H1 (cell line): ENCODE results near the gene FBXO2. TPM values are rescaled to one million over a fixed set of nuclear protein-coding genes. Genes with fewer than 3 reads are reported as not detected.

Experiments
- CTCF ChIA-PET: fragments of 300-600 bp; sonication (Branson Sonifier 250); formaldehyde crosslinking; loops from one replicate; lab custom pipeline; 2021; ENCODE audit not compliant: partially characterized antibody; lab: Charles Lee
- POLR2A ChIA-PET: fragments of 300-600 bp; sonication (Branson Sonifier 250); formaldehyde crosslinking; loops from one replicate; lab custom pipeline; 2021; ENCODE audit warnings: inconsistent platforms; ENCODE audit not compliant: partially characterized antibody; lab: Charles Lee
- DNase-seq, 2 experiments: peaks; one replicate each; pipeline versions ENCODE4 v3.0.0 to v3.0.0-alpha.2; 2010 to 2022; ENCODE audit warnings: low spot score in 2 of 2, low read depth in 1 of 2, mixed read lengths in 1 of 2
- FAIRE-seq: peaks from 2 replicates; lab custom pipeline; 2011; peaks lifted over from hg19 to GRCh38; lab: Jason Lieb, UNC
- H2AFZ ChIP-seq: 2 replicates; pipeline ENCODE4 v1.8.1; 2012; ENCODE audit warnings: low read length, inconsistent platforms
- H2AK5ac ChIP-seq: 2 replicates; pipeline ENCODE4 v1.6.1; 2013; ENCODE audit warnings: low read depth, low read length
- H2BK120ac ChIP-seq: replicated peaks from 2 replicates; pipeline ENCODE3; 2013; ENCODE audit warnings: low read depth, low read length, inconsistent platforms
- H2BK12ac ChIP-seq: 2 replicates; pipeline ENCODE4 v1.6.1; 2013; ENCODE audit warnings: low read depth, low read length
- H2BK15ac ChIP-seq: 2 replicates; pipeline ENCODE4 v1.6.1; 2013; ENCODE audit warnings: low read length
- H2BK20ac ChIP-seq: 2 replicates; pipeline ENCODE4 v1.6.1; 2013; ENCODE audit warnings: low read length
- H2BK5ac ChIP-seq: 2 replicates; pipeline ENCODE4 v1.6.1; 2013; ENCODE audit warnings: low read depth, low read length
- H3K14ac ChIP-seq: 2 replicates; pipeline ENCODE4 v1.6.1; 2013; ENCODE audit warnings: inconsistent platforms; ENCODE audit not compliant: insufficient read length
- H3K18ac ChIP-seq: 2 replicates; pipeline ENCODE4 v1.6.1; 2013; ENCODE audit warnings: low read length; ENCODE audit errors: extremely low read depth
- H3K23ac ChIP-seq: 2 replicates; pipeline ENCODE4 v1.6.1; 2013; ENCODE audit warnings: inconsistent platforms; ENCODE audit not compliant: insufficient read length
- H3K23me2 ChIP-seq: 2 replicates; pipeline ENCODE4 v1.6.1; 2013; ENCODE audit warnings: low read depth, low read length
- H3K27ac ChIP-seq: 2 replicates; pipeline ENCODE4 v1.6.1; 2011; ENCODE audit warnings: low read depth, low read length, inconsistent platforms
- H3K27me3 ChIP-seq, 4 experiments: replicated peaks in 1 of 4; 1 replicate in 1 of 4; 2 replicates in 3 of 4; pipeline versions ENCODE4 v1.6.1 to v1.8.1; 2011 to 2013; ENCODE audit warnings: low read length in 3 of 4, mild to moderate bottlenecking in 3 of 4, inconsistent platforms in 2 of 4, mixed read lengths in 2 of 4, moderate library complexity in 1 of 4; ENCODE audit not compliant: control insufficient read depth in 3 of 4, insufficient read depth in 3 of 4; ENCODE audit errors: extremely low read depth in 1 of 4
- H3K36me3 ChIP-seq, 4 experiments: 2 replicates each; pipeline versions ENCODE4 v1.6.1 to v1.8.1; 2011 to 2013; ENCODE audit warnings: mild to moderate bottlenecking in 4 of 4, low read length in 3 of 4, moderate library complexity in 2 of 4, control low read depth in 1 of 4, inconsistent platforms in 1 of 4; ENCODE audit not compliant: insufficient read depth in 4 of 4, control insufficient read depth in 2 of 4
- H3K4ac ChIP-seq: replicated peaks from 2 replicates; pipeline ENCODE3; 2013; ENCODE audit warnings: low read length, low read depth, mixed read lengths, inconsistent platforms; ENCODE audit not compliant: insufficient read length
- H3K4me1 ChIP-seq, 4 experiments: replicated peaks in 1 of 4; 1 replicate in 1 of 4; 2 replicates in 3 of 4; pipeline versions ENCODE4 v1.6.1 to v1.8.1; 2011 to 2013; ENCODE audit warnings: low read length in 3 of 4, inconsistent platforms in 2 of 4, mixed read lengths in 1 of 4; ENCODE audit not compliant: insufficient read depth in 4 of 4, control insufficient read depth in 3 of 4
- H3K4me2 ChIP-seq, 2 experiments: 2 replicates each; pipeline versions ENCODE4 v1.6.1 to v1.8.1; 2011 to 2013; ENCODE audit warnings: low read depth in 2 of 2, low read length in 2 of 2, control low read depth in 1 of 2, inconsistent platforms in 1 of 2, mild to moderate bottlenecking in 1 of 2; ENCODE audit not compliant: insufficient read depth in 1 of 2
- H3K4me3 ChIP-seq, 4 experiments: fragments of 200-600, 300-600 bp in 1 of 4; sonication (generic), shearing (Covaris generic), sonication (Bioruptor Twin) in 1 of 4; 2 replicates each; pipeline versions ENCODE4 v1.5.1 to v1.8.1; 2011 to 2016; ENCODE audit warnings: low read length in 4 of 4, low read depth in 3 of 4, control low read depth in 2 of 4, inconsistent platforms in 2 of 4, mild to moderate bottlenecking in 2 of 4, mixed read lengths in 1 of 4, moderate library complexity in 1 of 4; ENCODE audit not compliant: insufficient read depth in 2 of 4; ENCODE audit errors: extremely low read depth in 1 of 4
- H3K56ac ChIP-seq: replicated peaks from 2 replicates; pipeline ENCODE3; 2013; ENCODE audit warnings: low read depth, mild to moderate bottlenecking, mixed read lengths, low read length, inconsistent platforms; ENCODE audit not compliant: insufficient read length
- H3K79me1 ChIP-seq: 2 replicates; pipeline ENCODE4 v1.6.1; 2013; ENCODE audit warnings: low read depth, low read length, control low read depth
- H3K79me2 ChIP-seq, 2 experiments: 2 replicates each; pipeline versions ENCODE4 v1.6.1 to v1.8.1; 2012 to 2013; ENCODE audit warnings: low read length in 2 of 2, mild to moderate bottlenecking in 2 of 2, inconsistent platforms in 1 of 2; ENCODE audit not compliant: insufficient read depth in 2 of 2, control insufficient read depth in 1 of 2
- H3K9ac ChIP-seq, 4 experiments: replicated peaks in 1 of 4; 1 replicate in 1 of 4; 2 replicates in 3 of 4; pipeline versions ENCODE4 v1.6.1 to v1.8.1; 2011 to 2013; ENCODE audit warnings: low read depth in 3 of 4, low read length in 3 of 4, control low read depth in 2 of 4, mild to moderate bottlenecking in 2 of 4, moderate library complexity in 2 of 4, inconsistent platforms in 1 of 4; ENCODE audit errors: extremely low read depth in 1 of 4
- H3K9me3 ChIP-seq, 2 experiments: 2 replicates each; pipeline versions ENCODE4 v1.6.1 to v1.8.1; 2012 to 2013; ENCODE audit warnings: mild to moderate bottlenecking in 2 of 2, moderate library complexity in 2 of 2, control low read depth in 1 of 2, inconsistent platforms in 1 of 2, low read depth in 1 of 2, low read length in 1 of 2, mixed read lengths in 1 of 2; ENCODE audit not compliant: insufficient read depth in 2 of 2
- H4K20me1 ChIP-seq, 2 experiments: replicated peaks in 1 of 2; 2 replicates each; pipeline versions ENCODE3 to v1.8.1; 2011 to 2013; ENCODE audit warnings: inconsistent platforms in 2 of 2, low read length in 2 of 2, mild to moderate bottlenecking in 1 of 2; ENCODE audit not compliant: insufficient read depth in 2 of 2, control insufficient read depth in 1 of 2
- H4K5ac ChIP-seq: 2 replicates; pipeline ENCODE4 v1.6.1; 2013; ENCODE audit warnings: low read length, low read depth, mixed read lengths, inconsistent platforms; ENCODE audit not compliant: insufficient read length
- H4K8ac ChIP-seq: 2 replicates; pipeline ENCODE4 v1.8.0; 2013; ENCODE audit warnings: mild to moderate bottlenecking, moderate library complexity, low read length, inconsistent platforms; ENCODE audit not compliant: insufficient read depth; ENCODE audit errors: extremely low read depth
- H4K91ac ChIP-seq: replicated peaks from 2 replicates; pipeline ENCODE3; 2013; ENCODE audit warnings: low read length, mixed read lengths, inconsistent platforms; ENCODE audit not compliant: insufficient read length
- ASH2L ChIP-seq: fragments of 200-600, 300-600 bp; sonication (generic); IDR thresholded peaks from one replicate; pipeline ENCODE4 v1.7.1; 2017; ENCODE audit warnings: low read length
- ATF3 ChIP-seq: IDR thresholded peaks from 2 replicates; pipeline ENCODE4 v1.6.1; 2011; ENCODE audit warnings: low read depth, mild to moderate bottlenecking, low read length; ENCODE audit not compliant: insufficient read depth
- EGR1 ChIP-seq: IDR thresholded peaks from 2 replicates; pipeline ENCODE4 v1.6.1; 2011; ENCODE audit warnings: low read depth, low read length, borderline replicate concordance
- HDAC2 ChIP-seq, 2 experiments: fragments of 300-600 bp in 1 of 2; sonication (generic) in 1 of 2; IDR thresholded peaks; 2 replicates each; pipeline ENCODE4 v1.6.1; 2011 to 2012; ENCODE audit warnings: low read depth in 2 of 2, low read length in 2 of 2, mild to moderate bottlenecking in 2 of 2, moderate library complexity in 2 of 2, borderline replicate concordance in 1 of 2, inconsistent platforms in 1 of 2
- HDAC6 ChIP-seq: IDR thresholded peaks from one replicate; pipeline ENCODE4 v1.7.1; 2012; ENCODE audit warnings: low read depth, mild to moderate bottlenecking, inconsistent platforms, low read length, moderate library complexity
- JUN ChIP-seq: IDR thresholded peaks from 2 replicates; pipeline ENCODE4 v1.6.1; 2011; ENCODE audit warnings: low read depth, mild to moderate bottlenecking, improper control_type of control experiment, low read length
- POU5F1 ChIP-seq: IDR thresholded peaks from 2 replicates; pipeline ENCODE4 v1.6.1; 2011; ENCODE audit warnings: low read depth, mild to moderate bottlenecking, low read length, moderate library complexity
- RBBP5 ChIP-seq: IDR thresholded peaks from 2 replicates; pipeline ENCODE4 v1.7.1; 2012; ENCODE audit warnings: low read depth, mild to moderate bottlenecking, inconsistent platforms, low read length, moderate library complexity, borderline replicate concordance
- RFX5 ChIP-seq: IDR thresholded peaks from 2 replicates; pipeline ENCODE4 v1.6.1; 2011; ENCODE audit warnings: low read depth, low read length, improper control_type of control experiment, borderline replicate concordance
- SRF ChIP-seq: IDR thresholded peaks from 2 replicates; pipeline ENCODE4 v1.6.1; 2011; ENCODE audit warnings: mild to moderate bottlenecking, low read depth, low read length, moderate library complexity
- ZNF274 ChIP-seq: IDR thresholded peaks from 2 replicates; pipeline ENCODE4 v1.7.0; 2012; ENCODE audit warnings: low read length, borderline replicate concordance; ENCODE audit errors: extremely low read depth
- WGBS, 2 experiments: shearing (Covaris generic) in 1 of 2; methylation state at CpG; one replicate each; pipeline versions ENCODE4 v1.1.6 to v1.1.7; 2013 to 2015; ENCODE audit warnings: low lambda C conversion rate in 2 of 2, mixed read lengths in 2 of 2, inconsistent platforms in 1 of 2, low coverage in 1 of 2, missing lambda C conversion rate in 1 of 2; ENCODE audit not compliant: insufficient replicate concordance in 2 of 2, insufficient coverage in 1 of 2, insufficient read length in 1 of 2; ENCODE audit errors: extremely low coverage in 1 of 2, missing lambda C conversion rate in 1 of 2; 5-methylcytosine and 5-hydroxymethylcytosine counted together
- polyA plus RNA-seq, 7 experiments: library from polyadenylated mRNA; depleted of rRNA in 3 of 7; stranded (reverse) in 5 of 7; unstranded in 2 of 7; fragments of >200 nt in 5 of 7; fragments of 200-250 nt in 2 of 7; gene quantifications; 1 replicate in 5 of 7; 2 replicates in 1 of 7; 4 replicates in 1 of 7; pipeline versions ENCODE4 v1.2.1 to v1.2.3, GENCODE V29; 2011 to 2013; ENCODE audit warnings: missing spikeins in 2 of 7, mixed read lengths in 2 of 7
- total RNA-seq: library from RNA; stranded (reverse); fragmentation: NEBNext Ultra II Directional; extraction: Animal tissue kit (Norgen Biotek cat#: 25700); gene quantifications from 2 replicates; pipeline ENCODE4 v1.2.1, GENCODE V29; 2021

The FBXO2 gene
- total and polyA plus RNA-seq, 2 of the 8 experiments (the other 6 are each of a cell fraction or from before 2014, with no cell fraction given) = 51.3 to 57.9 TPM

- 74% methylated on average over 7 of the region's 7 CpGs; no CpG with 5 or more reads in 1 of the 2 experiments for WGBS, 2 experiments
- no peaks in the 10 kb centered on the region for H3K23me2 ChIP-seq
These were observed 53.4 kb downstream of the FBXO2 start for GRCh38 chr1:11600836-11601235.

More at GRCh38 chr1:11600836-11601235, 53.4 kb downstream of the FBXO2 start:
- no peak overlapping the region for H2BK120ac ChIP-seq
- H3K4me2 ChIP-seq = no peak overlapping the region
- H3K9ac ChIP-seq = no peak overlapping the region
- no peak overlapping the region for H3K4ac ChIP-seq
- ChIA-PET CTCF (interaction anchor here (0.6 to 6.2 kb wide), 3 partner anchors 11 to 178 kb away, joined by 3 to 32 read pairs (median 4); no protein-coding TSS in a partner anchor), POLR2A (no interaction called here)
- H4K20me1 ChIP-seq = no peaks in the 10 kb centered on the region
- H3K27ac ChIP-seq = no peak overlapping the region
- H3K4me3 ChIP-seq = no peak overlapping the region
- H4K91ac ChIP-seq = no peak overlapping the region
- FAIRE-seq (no peak), DNase-seq (no peak)
- no peak overlapping the region for H4K8ac ChIP-seq
- H2AK5ac ChIP-seq = no peak overlapping the region
- no peak overlapping the region for H2BK12ac ChIP-seq
- H3K36me3 ChIP-seq = no peaks in the 10 kb centered on the region
- H3K14ac ChIP-seq = no peak overlapping the region
- no peak overlapping the region for H4K5ac ChIP-seq
- H3K9me3 ChIP-seq = no peaks in the 10 kb centered on the region
- H3K18ac ChIP-seq = no peak overlapping the region
- H3K23ac ChIP-seq = no peak overlapping the region
- H2BK15ac ChIP-seq = no peak overlapping the region
- no peak overlapping the region for H3K56ac ChIP-seq
- H3K79me2 ChIP-seq = no peaks in the 10 kb centered on the region
- no peak overlapping the region for H2BK20ac ChIP-seq
- H3K4me1 ChIP-seq = peaks cover 0 to 9% (median 4%) of the 10 kb centered on the region in 4 experiments; a peak in 6 of 7 replicates
- H2AFZ ChIP-seq = no peak overlapping the region
- H3K27me3 ChIP-seq = no peaks in the 10 kb centered on the region; a peak in 1 of 7 replicates
- H3K79me1 ChIP-seq = no peaks in the 10 kb centered on the region
- TF ChIP-seq HDAC2 (IDR thresholded peaks at IDR 0.05; ENCODE audit: borderline replicate concordance in 1 of 2, low read depth in 2 of 2, low read length in 2 of 2) = no peak
- TF ChIP-seq POU5F1 = no peak
- no peak for TF ChIP-seq JUN
- no peak for TF ChIP-seq EGR1
- TF ChIP-seq RBBP5 = no peak
- no peak for TF ChIP-seq ATF3
- no peak for TF ChIP-seq RFX5
- no peak for TF ChIP-seq ZNF274
- no peak for TF ChIP-seq HDAC6
- no peak for TF ChIP-seq ASH2L
- no peak for TF ChIP-seq SRF
- no peak overlapping the region for H2BK5ac ChIP-seq
